ENCODE data around the gene SMYD3. TPM values are rescaled to one million over a fixed set of nuclear protein-coding genes. Genes with fewer than 3 reads are reported as not detected.

The SMYD3 gene
- total RNA-seq, 1 experiment from 2014 or later: 25.5 TPM

- Histone ChIP-seq H3K23ac (ENCODE audit: insufficient read length, low read depth, low read length) (no peak overlapping the region), H2BK12ac (ENCODE audit: insufficient read length, low read depth, low read length) (no peak overlapping the region), H3K27ac (ENCODE audit: insufficient read length, low read depth, low read length) (no peak overlapping the region), H2BK120ac (ENCODE audit: low read depth, low read length, poor library complexity, severe bottlenecking) (no peak overlapping the region), H3K14ac (ENCODE audit: insufficient read depth, low read length) (no peak overlapping the region), H3K79me2 (ENCODE audit: insufficient read depth, low read length) (no peaks in the 10 kb centered on the region), H3K56ac (ENCODE audit: insufficient read length, low read depth, low read length) (no peak overlapping the region), H2BK15ac (ENCODE audit: low read depth, low read length) (no peak overlapping the region), H3K79me1 (ENCODE audit: insufficient read depth, low read depth, low read length, poor library complexity, severe bottlenecking) (no peaks in the 10 kb centered on the region), H3K27me3 (ENCODE audit: insufficient read depth, low read length) (no peaks in the 10 kb centered on the region), H2BK5ac (ENCODE audit: insufficient read length, low read length) (no peak overlapping the region), H2AFZ (ENCODE audit: low read length) (no peak overlapping the region), H3K9me3 (ENCODE audit: control insufficient read depth, low read depth, low read length) (no peaks in the 10 kb centered on the region), H4K5ac (ENCODE audit: insufficient read length, low read depth, low read length) (no peak overlapping the region), H3K4me2 (ENCODE audit: insufficient read depth, insufficient read length, low read length) (no peak overlapping the region), H3K4ac (ENCODE audit: low read depth, low read length) (no peak overlapping the region), H4K91ac (ENCODE audit: insufficient read length, low read depth, low read length) (no peak overlapping the region), H3K4me1 (ENCODE audit: insufficient read depth, low read length) (peaks cover 3% of the 10 kb centered on the region), H3K23me2 (ENCODE audit: insufficient read length, low read depth, low read length, poor library complexity, severe bottlenecking) (no peaks in the 10 kb centered on the region), H4K20me1 (ENCODE audit: control insufficient read depth, insufficient read depth, insufficient read length) (no peaks in the 10 kb centered on the region), H2BK20ac (ENCODE audit: low read depth, low read length, poor library complexity, severe bottlenecking) (no peak overlapping the region), H3K9ac (ENCODE audit: extremely low read depth, insufficient read length, low read length) (no peak overlapping the region), H3T11ph (ENCODE audit: low read length) (no peak overlapping the region), H4K8ac (replicated peaks; ENCODE audit: insufficient read length, low read depth, low read length) (no peak overlapping the region), H3K18ac (ENCODE audit: insufficient read length, low read depth, low read length) (no peak overlapping the region), H2AK5ac (ENCODE audit: insufficient read length, low read length) (no peak overlapping the region)
- Mint-ChIP-seq H3K9me3 (no peaks in the 10 kb centered on the region), H3K27me3 (ENCODE audit: low read depth) (peaks cover 7% of the 10 kb centered on the region; the same call in 1 of the 2 replicates), H3K27ac (peak overlapping the region in 1 of 3 experiments; percentile 63; a peak in 2 of 7 replicates), H3K4me3 (no peak overlapping the region), H3K4me1 (peaks cover 67 to 79% of the 10 kb centered on the region in 2 experiments), H3K36me3 (ENCODE audit: insufficient read depth in 1 of 3, low read depth in 3 of 3) (no peaks in the 10 kb centered on the region)
- WGBS (ENCODE audit: extremely low coverage, insufficient read length, low lambda C conversion rate): no CpG with 5 or more reads among the region's 18 CpGs
- no peak for DNase-seq
- TF ChIP-seq CTCF (conservative IDR thresholded peaks at IDR 0.05): no peak
Observed at GRCh38 chr1:246067432-246068216, 439.5 kb downstream of the SMYD3 start.

Measured in H9 (cell line).